Body of pancreas (tissue), 4 donors: ENCODE data around the gene MACF1. TPM values are rescaled to one million over a fixed set of nuclear protein-coding genes. Genes with fewer than 3 reads are reported as not detected.

Source experiments
- ATAC-seq: fragments of 150-250 bp; one replicate; pipeline ENCODE4 v1.9.1; 2016
- DNase-seq, 4 donors: peaks; one replicate each; pipeline ENCODE4 v3.0.0-alpha.2; 2019
- H3K27ac ChIP-seq, 4 donors: fragments of 200-600 bp; sonication (generic); 1 replicate in 3 of 4; 2 replicates in 1 of 4; pipeline versions ENCODE4 v1.5.1 to v1.6.1; 2016 to 2019; ENCODE audit warnings: mild to moderate bottlenecking in 1 of 4, mixed read lengths in 1 of 4, moderate library complexity in 1 of 4
- H3K27me3 ChIP-seq, 2 donors: fragments of 200-600 bp; sonication (generic); one replicate each; pipeline ENCODE4 v1.6.0; 2016; ENCODE audit warnings: mild to moderate bottlenecking in 1 of 2
- H3K36me3 ChIP-seq, 2 donors: fragments of 200-600 bp; sonication (generic); replicated peaks in 1 of 2; 2 replicates each; pipeline ENCODE4 v1.5.1; 2016; ENCODE audit warnings: low read depth in 2 of 2; ENCODE audit not compliant: insufficient read depth in 1 of 2
- H3K4me1 ChIP-seq: fragments of 200-600 bp; sonication (generic); one replicate; pipeline ENCODE4 v1.6.0; 2016
- H3K4me3 ChIP-seq, 2 donors: fragments of 200-600 bp; sonication (generic); 1 replicate in 1 of 2; 2 replicates in 1 of 2; pipeline ENCODE4 v1.5.1; 2016 to 2019
- H3K9me3 ChIP-seq, 3 donors: fragments of 200-600 bp; sonication (generic); 1 replicate in 2 of 3; 2 replicates in 1 of 3; pipeline ENCODE4 v1.5.1; 2016
- CTCF ChIP-seq, 7 experiments: fragments of 450-650 bp in 4 of 7; fragments of 200-600 bp in 3 of 7; sonication (generic) in 3 of 7; IDR thresholded peaks; one replicate each; pipeline ENCODE4 v1.5.1; 2016 to 2019; ENCODE audit warnings: antibody characterized with exemption in 7 of 7
- POLR2A ChIP-seq, 3 donors: fragments of 450-650 bp; IDR thresholded peaks; one replicate each; pipeline ENCODE4 v1.6.1; 2016; ENCODE audit warnings: antibody characterized with exemption in 3 of 3, mild to moderate bottlenecking in 2 of 3
- WGBS, 2 donors: methylation state at CpG; one replicate each; pipeline ENCODE4 v1.1.5; 2017; 5-methylcytosine and 5-hydroxymethylcytosine counted together
- intact Hi-C: fragments of 100-400 bp; cut with DNase I; formaldehyde crosslinking; loops from one replicate; pipeline ENCODE4 v1.15.1; 2023
- total RNA-seq, 2 donors: library from RNA; depleted of rRNA; stranded (reverse); fragments of >200 nt; gene quantifications; one replicate each; pipeline ENCODE4 v1.1.0, GENCODE V29; 2016

MACF1 gene
- total RNA-seq, 2 donors from 2014 or later, result 144 to 190 TPM

GRCh38 chr1:39413902-39414528, 209.5 kb downstream of the MACF1 start:
- peaks cover 0 to 1% of the 10 kb centered on the region in 2 donors for H3K36me3 ChIP-seq
- no peaks in the 10 kb centered on the region for H3K27me3 ChIP-seq
- no peak overlapping the region for H3K27ac ChIP-seq
- DNase-seq (no peak), ATAC-seq (no peak)
- H3K4me1 ChIP-seq, result peaks cover 54% of the 10 kb centered on the region
- H3K9me3 ChIP-seq, result no peaks in the 10 kb centered on the region
- WGBS, 2 donors, result 64 to 85% methylated on average over 1 to 4 of the region's 4 CpGs
- intact Hi-C loops, result no loop called here
- H3K4me3 ChIP-seq, result no peak overlapping the region
- no peak for TF ChIP-seq CTCF (IDR thresholded peaks at IDR 0.05)
- TF ChIP-seq POLR2A (IDR thresholded peaks at IDR 0.05), result no peak

DNA sequence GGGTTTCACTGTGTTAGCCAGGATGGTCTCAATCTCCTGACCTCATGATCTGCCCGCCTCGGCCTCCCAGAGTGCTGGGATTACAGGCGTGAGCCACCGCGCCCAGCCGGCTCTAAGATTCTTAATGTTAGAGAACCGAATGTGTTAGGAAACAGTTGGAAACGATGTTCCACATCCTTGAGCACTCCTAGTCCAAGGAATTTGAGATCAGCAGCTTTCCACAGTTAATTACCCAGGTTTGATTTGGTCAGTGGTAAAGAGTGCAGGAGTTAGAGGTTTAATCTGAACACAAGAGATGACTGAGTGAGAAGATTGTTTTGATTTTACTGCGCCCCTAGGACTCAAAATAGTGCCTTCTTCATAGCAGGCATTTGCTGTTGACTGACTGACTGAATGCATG, 211.1 kb downstream of the MACF1 start:
- Histone ChIP-seq H3K27ac (no peak overlapping the region), H3K4me3 (no peak overlapping the region), H3K27me3 (no peaks in the 10 kb centered on the region), H3K4me1 (peaks cover 43% of the 10 kb centered on the region), H3K9me3 (no peaks in the 10 kb centered on the region), H3K36me3 (peaks cover 0 to 1% of the 10 kb centered on the region in 2 donors)
- no peak for ATAC-seq
- DNase-seq, result no peak
- TF ChIP-seq POLR2A (IDR thresholded peaks at IDR 0.05), result no peak
- no peak for TF ChIP-seq CTCF (IDR thresholded peaks at IDR 0.05)
- WGBS, 2 donors, result 87 to 93% methylated on average over 9 of the region's 9 CpGs
- intact Hi-C loops, result no loop called here

DNA sequence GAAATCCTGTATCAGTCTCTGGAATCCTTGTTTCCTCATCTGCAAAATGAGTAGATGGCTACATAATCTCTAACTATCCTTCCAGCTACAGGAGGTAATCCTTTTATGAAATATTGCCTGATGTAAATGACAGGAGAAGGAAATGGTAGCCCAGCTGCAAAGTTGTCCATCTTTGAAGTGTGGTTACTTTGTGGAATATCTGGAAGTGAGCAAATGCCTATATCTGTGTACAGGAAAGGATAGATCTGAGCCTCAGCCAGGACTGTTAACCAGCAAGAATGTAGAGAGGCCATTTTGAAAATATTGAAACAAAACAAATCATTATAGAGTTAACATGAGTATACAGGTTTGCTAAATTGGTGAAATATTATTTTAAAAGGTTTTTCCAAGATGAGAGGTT, 212.1 kb downstream of the MACF1 start:
- Histone ChIP-seq H3K27me3 (no peaks in the 10 kb centered on the region), H3K4me1 (peaks cover 32% of the 10 kb centered on the region), H3K9me3 (no peaks in the 10 kb centered on the region), H3K27ac (no peak overlapping the region), H3K4me3 (no peak overlapping the region), H3K36me3 (peaks cover 0 to 1% of the 10 kb centered on the region in 2 donors)
- intact Hi-C loops, result no loop called here
- DNase-seq (no peak), ATAC-seq (no peak)
- TF ChIP-seq CTCF (IDR thresholded peaks at IDR 0.05) (no peak), POLR2A (IDR thresholded peaks at IDR 0.05) (no peak)

GRCh38 chr1:39418236-39418635, 213.7 kb downstream of the MACF1 start:
- DNase-seq (no peak), ATAC-seq (no peak)
- no peaks in the 10 kb centered on the region for H3K9me3 ChIP-seq
- H3K27me3 ChIP-seq, result no peaks in the 10 kb centered on the region
- WGBS, 2 donors, result 93 to 95% methylated on average over 4 of the region's 4 CpGs
- no peak for TF ChIP-seq CTCF (IDR thresholded peaks at IDR 0.05)
- no peak for TF ChIP-seq POLR2A (IDR thresholded peaks at IDR 0.05)
- H3K36me3 ChIP-seq, result peaks cover 3 to 5% of the 10 kb centered on the region in 2 donors
- H3K4me1 ChIP-seq, result peaks cover 19% of the 10 kb centered on the region
- no peak overlapping the region for H3K4me3 ChIP-seq
- no peak overlapping the region for H3K27ac ChIP-seq
- intact Hi-C loops, result no loop called here

GRCh38 chr1:39420493-39420892, 216.0 kb downstream of the MACF1 start:
- no peak for TF ChIP-seq POLR2A (IDR thresholded peaks at IDR 0.05)
- no peak for TF ChIP-seq CTCF (IDR thresholded peaks at IDR 0.05)
- H3K4me1 ChIP-seq, result peaks cover 4% of the 10 kb centered on the region
- no peaks in the 10 kb centered on the region for H3K9me3 ChIP-seq
- no peak for DNase-seq
- intact Hi-C loops, result no loop called here
- peaks cover 3 to 10% of the 10 kb centered on the region in 2 donors for H3K36me3 ChIP-seq
- ATAC-seq, result no peak
- no peak overlapping the region for H3K27ac ChIP-seq
- no peaks in the 10 kb centered on the region for H3K27me3 ChIP-seq
- H3K4me3 ChIP-seq, result no peak overlapping the region
